K562 (cell line): ENCODE measurements around the gene NAIF1. TPM values are rescaled to one million over a fixed set of nuclear protein-coding genes. Genes with fewer than 3 reads are reported as not detected.
A peak's percentile ranks its signal among the peaks of the same experiment; 100 is the strongest.

ENCODE experiments used
- CBX5 ChIP-seq: IDR thresholded peaks from 2 replicates; pipeline ENCODE4 v1.6.1; 2014; ENCODE audit warnings: low read depth, borderline replicate concordance
- ETV1 ChIP-seq: fragments of 450-650 bp; conservative IDR thresholded peaks from 2 replicates; pipeline ENCODE4 v1.6.1; 2016; ENCODE audit warnings: missing genetic modification characterization, control low read depth, low read depth, missing compliant biosample characterization
- EZH2 ChIP-seq: IDR thresholded peaks from 2 replicates; pipeline ENCODE4 v1.6.1; 2012; ENCODE audit warnings: low read depth, mild to moderate bottlenecking, inconsistent platforms, low read length, borderline replicate concordance
- FOXK2 ChIP-seq, 2 experiments: fragments of 450-650 bp; IDR thresholded peaks in 1 of 2; conservative IDR thresholded peaks in 1 of 2; 2 replicates each; pipeline ENCODE4 v1.6.1; 2016; ENCODE audit warnings: low read depth in 2 of 2, mild to moderate bottlenecking in 1 of 2
- HES1 ChIP-seq: fragments of 450-650 bp; IDR thresholded peaks from 2 replicates; pipeline ENCODE4 v1.6.1; 2016; ENCODE audit warnings: low read depth, mild to moderate bottlenecking, moderate library complexity
- KDM1A ChIP-seq, 2 experiments: fragments of 450-650 bp; IDR thresholded peaks; 2 replicates each; pipeline ENCODE4 v1.6.1; 2016; ENCODE audit warnings: mild to moderate bottlenecking in 2 of 2
- KLF10 ChIP-seq: fragments of 250-450 bp; sonication (Bioruptor Pico); IDR thresholded peaks from 2 replicates; pipeline ENCODE4 v1.6.1; 2021; ENCODE audit warnings: matching md5 sums
- LARP7 ChIP-seq: fragments of 450-650 bp; IDR thresholded peaks from 2 replicates; pipeline ENCODE4 v1.6.1; 2016
- MLLT1 ChIP-seq, 2 experiments: fragments of 450-650 bp; IDR thresholded peaks; 2 replicates each; pipeline ENCODE4 v1.6.1; 2016
- NCOA6 ChIP-seq: fragments of 450-650 bp; IDR thresholded peaks from 2 replicates; pipeline ENCODE4 v1.6.1; 2017; ENCODE audit warnings: mild to moderate bottlenecking
- PCBP2 ChIP-seq: fragments of 200-400 bp; formaldehyde crosslinking; IDR thresholded peaks from 2 replicates; pipeline ENCODE4 v1.6.1; 2018; ENCODE audit warnings: low read length, low read depth, mild to moderate bottlenecking, moderate library complexity; ENCODE audit not compliant: poor library complexity, severe bottlenecking
- PHF20 ChIP-seq: fragments of 450-650 bp; IDR thresholded peaks from 2 replicates; pipeline ENCODE4 v1.6.1; 2018; ENCODE audit not compliant: partially characterized antibody
- RERE ChIP-seq: sonication (generic); formaldehyde crosslinking; IDR thresholded peaks from 2 replicates; pipeline ENCODE4 v1.8.0; 2023; ENCODE audit warnings: missing genetic modification reagents, mild to moderate bottlenecking, borderline replicate concordance
- TAL1 ChIP-seq: fragments of 450-650 bp; IDR thresholded peaks from 2 replicates; pipeline ENCODE4 v1.6.1; 2016; ENCODE audit warnings: mild to moderate bottlenecking
- TEAD4 ChIP-seq, 2 experiments: sonication (generic) in 1 of 2; formaldehyde crosslinking in 1 of 2; IDR thresholded peaks; 2 replicates each; pipeline versions ENCODE4 v1.6.1 to v1.8.0; 2012 to 2022; ENCODE audit warnings: borderline replicate concordance in 1 of 2, inconsistent platforms in 1 of 2, low read length in 1 of 2, mild to moderate bottlenecking in 1 of 2, missing genetic modification reagents in 1 of 2
- TRIM28 ChIP-seq: fragments of 450-650 bp; IDR thresholded peaks from 2 replicates; pipeline ENCODE4 v1.6.1; 2017
- ZFX ChIP-seq: sonication (generic); formaldehyde crosslinking; IDR thresholded peaks from 2 replicates; pipeline ENCODE4 v1.8.0; 2022; ENCODE audit warnings: mild to moderate bottlenecking, missing genetic modification reagents, moderate library complexity
- ZNF121 ChIP-seq: sonication (generic); formaldehyde crosslinking; conservative IDR thresholded peaks from 2 replicates; pipeline ENCODE4 v1.8.0; 2022; ENCODE audit warnings: missing genetic modification reagents
- ZNF280B ChIP-seq: fragments of 250-450 bp; sonication (Bioruptor Pico); IDR thresholded peaks from 2 replicates; pipeline ENCODE4 v1.5.1; 2021; ENCODE audit warnings: mild to moderate bottlenecking
- polyA plus RNA-seq, 8 experiments: library from polyadenylated mRNA; depleted of rRNA in 4 of 8; stranded (reverse) in 5 of 8; unstranded in 3 of 8; fragments of >200 nt; fragmentation: Nextera tagmentation in 2 of 8; fragmentation: Illumina TruSeq in 1 of 8; extraction: Ambion mirVana in 2 of 8; extraction: Trizol in 1 of 8; gene quantifications; 2 replicates each; pipeline versions ENCODE4 v1.2.1 to v1.2.3, GENCODE V29; 2011 to 2014; ENCODE audit warnings: inconsistent platforms in 1 of 8, missing spikeins in 1 of 8
- total RNA-seq, 7 experiments: library from RNA; depleted of rRNA in 6 of 7; stranded (reverse); fragments of >200 nt in 6 of 7; fragmentation: Illumina TruSeq in 2 of 7; extraction: Trizol in 2 of 7; gene quantifications; 2 replicates each; pipeline versions ENCODE4 v1.2.1 to v1.2.3, GENCODE V29; 2011 to 2021; ENCODE audit warnings: low replicate concordance in 1 of 7

The NAIF1 gene
- total and polyA plus RNA-seq, 9 of the 15 experiments (the other 6 are each of a cell fraction or from before 2014, with no cell fraction given): 4.8 to 26.6 (median 17.2) TPM

GRCh38 chr9:128116104-128117083 is 49.3 kb upstream of the NAIF1 start (continued):
- TF ChIP-seq RERE (CRISPR knock-in tag) (no peak), KDM1A (IDR thresholded peaks at IDR 0.05) (peak in 1 of 2 experiments; percentile 8; a peak in 2 of 4 replicates), TAL1 (no peak), KLF10 (CRISPR knock-in tag) (no peak), MLLT1 (IDR thresholded peaks at IDR 0.05) (no peak), PHF20 (peak; percentile 58), FOXK2 (conservative IDR thresholded peaks at IDR 0.05 in 1 of 2, IDR thresholded peaks at IDR 0.05 in 1 of 2; ENCODE audit: low read depth in 2 of 2) (no peak), HES1 (no peak), ZNF121 (CRISPR knock-in tag) (peak; percentile 100), EZH2 (no peak), LARP7 (no peak), TEAD4 (IDR thresholded peaks at IDR 0.05; ENCODE audit: low read length) (no peak), TEAD4 (CRISPR knock-in tag; IDR thresholded peaks at IDR 0.05; ENCODE audit: borderline replicate concordance) (no peak), ETV1 (tag) (no peak), ZNF280B (no peak), CBX5 (no peak), NCOA6 (no peak), TRIM28 (no peak), PCBP2 (no peak), ZFX (CRISPR knock-in tag) (no peak)
